Activated CD4-positive, alpha-beta T cell treated with anti-CD3 and anti-CD28 coated beads for 1 hour (primary cell): ENCODE data around the gene PNLDC1.
"Not testable (repeated sequence)": the region's sequence is repeated elsewhere in the genome, so short reads cannot be mapped to it uniquely, and the experiment has no call there.

Experiments used
- DNase-seq: peaks from one replicate; pipeline ENCODE4 v3.0.0-alpha.2; 2020

Gene PNLDC1

GRCh38 chr6:159858259-159858658 is 58.2 kb downstream of the PNLDC1 start:
- DNase-seq = no peak

GRCh38 chr6:159860482-159860881 is 60.4 kb downstream of the PNLDC1 start:
- no peak for DNase-seq

GRCh38 chr6:159862103-159862502 is 62.0 kb downstream of the PNLDC1 start:
- no peak for DNase-seq

GRCh38 chr6:159863341-159863740 is 63.3 kb downstream of the PNLDC1 start:
- DNase-seq = not testable (repeated sequence)

- no peak for DNase-seq
Observed at GRCh38 chr6:159865226-159865920, 65.3 kb downstream of the PNLDC1 start.

- DNase-seq = no peak
Observed at GRCh38 chr6:159866286-159867247, 66.5 kb downstream of the PNLDC1 start.
